Stimulated activated CD4-positive, alpha-beta T cell treated with anti-CD3 and anti-CD28 coated beads, Interleukin-12 subunit alpha, Interleukin-12 subunit beta, amount 100 ng/mL, for 24 hours (primary cell): Measurements from ENCODE around the gene MAML2.

Experiments
- DNase-seq, 2 experiments: peaks; one replicate each; pipeline ENCODE4 v3.0.0-alpha.2; 2020; ENCODE audit warnings: low read depth in 2 of 2

Gene MAML2

GRCh38 chr11:96155627-96156378 lies 187.2 kb downstream of the MAML2 start:
- peak; percentile 36 to 66 for DNase-seq

DNA sequence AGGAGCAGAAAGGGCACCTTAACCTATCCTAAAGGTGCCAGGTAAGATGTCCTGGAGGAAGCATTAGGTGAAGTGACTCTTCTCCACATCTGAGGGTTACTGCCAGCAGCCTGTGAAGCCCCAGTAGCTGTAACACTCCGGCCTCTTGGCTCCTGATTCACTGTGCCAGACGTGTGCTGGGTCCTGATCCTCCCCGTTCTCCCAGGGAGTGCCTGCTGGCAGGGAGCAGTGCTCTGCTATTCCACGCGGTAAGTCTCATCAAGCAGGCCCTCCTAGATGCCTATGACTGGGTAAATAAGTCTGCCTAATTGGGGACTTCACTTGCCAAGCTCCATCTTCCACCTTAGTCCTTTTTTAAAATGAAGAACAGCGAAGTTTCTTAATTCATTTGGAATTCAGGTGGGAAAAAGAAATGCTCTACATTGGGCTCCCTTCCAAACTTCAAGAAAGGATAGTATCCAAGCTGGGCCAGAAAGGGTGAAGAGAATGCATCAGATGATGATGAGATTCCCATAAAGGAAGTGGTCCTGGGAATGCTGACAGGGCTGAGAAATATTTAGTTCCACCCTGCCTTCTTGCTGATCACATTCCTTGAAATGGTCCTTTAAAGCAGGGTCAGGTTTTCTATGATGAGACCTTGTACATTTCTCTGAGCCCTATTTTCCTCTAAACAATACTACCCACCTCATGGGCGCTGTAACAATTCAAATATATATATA lies 188.0 kb downstream of the MAML2 start:
- DNase-seq: no peak

GRCh38 chr11:96152623-96153022 lies 190.4 kb downstream of the MAML2 start:
- no peak for DNase-seq

GRCh38 chr11:96151501-96151900 lies 191.5 kb downstream of the MAML2 start:
- no peak for DNase-seq

- no peak for DNase-seq
These were observed 192.4 kb downstream of the MAML2 start for GRCh38 chr11:96150609-96151008.

GRCh38 chr11:96149743-96150555 lies 193.0 kb downstream of the MAML2 start:
- DNase-seq: no peak

DNA sequence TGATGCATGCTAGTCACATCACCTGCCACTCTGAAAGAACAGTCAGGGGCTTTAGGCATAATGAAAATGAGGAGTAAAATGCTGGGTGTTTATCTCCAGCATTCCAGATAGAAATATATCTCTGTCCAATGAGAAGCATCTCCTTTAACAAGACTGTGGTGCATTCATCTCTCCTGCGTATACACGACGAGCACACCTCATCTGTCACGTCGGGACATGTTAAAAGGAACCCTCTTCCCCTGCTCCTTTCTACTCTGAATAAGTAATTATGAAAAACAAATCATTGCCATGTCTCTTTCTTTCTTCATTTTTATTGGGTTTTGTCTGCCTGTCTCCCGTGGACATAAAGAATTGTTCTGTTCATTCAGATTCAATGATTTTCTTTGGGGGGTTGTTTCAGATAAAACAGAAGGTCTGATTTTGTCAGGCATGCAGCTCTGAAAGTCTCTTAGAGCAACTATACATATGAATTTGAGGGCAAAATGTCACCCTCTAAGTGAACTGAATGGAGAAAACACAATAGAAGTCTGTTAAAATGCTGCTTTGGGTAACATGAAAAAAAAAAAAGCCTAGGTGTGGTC lies 195.0 kb downstream of the MAML2 start:
- no peak for DNase-seq

DNA sequence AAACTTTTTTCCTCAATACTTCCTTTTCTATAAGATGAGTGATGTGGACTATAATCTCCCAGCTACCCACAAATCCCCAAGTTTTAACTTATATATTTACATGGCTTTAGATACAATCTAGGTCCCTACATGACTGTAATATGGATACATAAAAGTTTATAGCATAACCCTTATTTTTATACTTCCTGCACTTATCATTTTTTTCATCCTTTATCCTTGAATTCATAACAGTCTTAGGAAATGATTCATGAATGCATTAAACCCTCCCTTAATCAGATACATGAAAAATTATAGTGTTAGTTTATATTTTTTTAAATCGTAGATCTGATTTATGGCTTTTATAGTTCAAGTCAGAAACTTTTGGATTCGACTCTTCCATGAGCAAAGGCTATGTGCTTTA lies 195.8 kb downstream of the MAML2 start:
- no peak for DNase-seq

DNA sequence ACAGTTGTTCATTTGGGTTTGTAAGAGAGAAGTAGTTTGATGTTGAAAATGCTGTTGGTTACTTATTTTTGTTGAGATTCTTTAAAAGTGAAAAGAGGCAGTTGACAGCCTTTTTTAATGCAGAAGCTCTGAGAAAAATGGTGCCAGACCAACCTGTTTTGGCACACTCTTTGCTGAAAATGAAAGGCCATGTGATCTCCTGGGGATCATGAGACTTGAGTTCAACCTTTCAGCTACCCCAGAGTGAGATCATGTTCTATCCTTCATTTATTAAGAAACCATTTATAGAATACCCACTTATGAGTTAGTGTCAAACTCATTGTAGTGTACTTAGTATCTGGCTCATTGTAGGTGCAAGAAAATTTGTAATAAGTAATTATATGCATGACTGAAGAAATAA lies 196.2 kb downstream of the MAML2 start:
- DNase-seq: no peak

GRCh38 chr11:96145163-96145585 lies 197.8 kb downstream of the MAML2 start:
- no peak for DNase-seq

DNA sequence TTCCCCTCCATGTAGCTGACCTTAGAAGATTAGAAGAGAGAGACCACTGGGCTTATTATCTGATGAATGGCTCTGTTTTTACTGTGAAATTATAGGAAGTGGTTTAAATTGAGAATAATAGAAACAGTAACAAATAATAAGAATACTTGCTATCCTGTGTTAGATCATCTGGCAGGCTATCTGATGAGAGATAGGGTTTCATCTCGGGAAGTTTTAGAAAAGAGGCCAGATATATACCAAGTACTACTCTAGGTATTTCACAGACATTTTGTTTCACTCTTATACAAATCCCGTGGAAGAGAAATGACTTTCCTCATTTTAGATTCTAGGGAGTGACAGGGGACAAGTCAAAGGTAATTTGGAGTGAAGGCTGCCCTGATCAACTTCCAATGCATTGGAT lies 198.4 kb downstream of the MAML2 start:
- DNase-seq: no peak

GRCh38 chr11:96143041-96143521 lies 199.9 kb downstream of the MAML2 start:
- DNase-seq: no peak

DNA sequence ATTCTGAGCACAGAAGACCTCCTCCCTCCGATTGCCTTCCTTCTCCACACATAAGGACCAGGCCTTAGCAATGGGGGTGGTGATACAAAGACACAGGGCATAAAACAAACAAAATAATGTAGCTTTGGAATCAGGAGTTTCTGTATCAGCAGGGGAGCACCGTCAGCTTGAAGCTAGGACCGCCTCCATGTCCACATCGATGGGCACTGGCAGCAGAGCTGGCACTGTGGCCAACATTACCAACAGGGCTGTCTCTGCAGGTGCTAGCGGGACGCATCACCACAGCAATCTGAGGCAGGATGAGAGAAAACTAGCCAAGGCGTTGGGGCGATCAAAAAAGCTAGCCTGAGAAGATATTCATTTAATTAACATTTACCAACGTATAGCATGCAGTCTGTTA lies 201.4 kb downstream of the MAML2 start:
- no peak for DNase-seq

DNA sequence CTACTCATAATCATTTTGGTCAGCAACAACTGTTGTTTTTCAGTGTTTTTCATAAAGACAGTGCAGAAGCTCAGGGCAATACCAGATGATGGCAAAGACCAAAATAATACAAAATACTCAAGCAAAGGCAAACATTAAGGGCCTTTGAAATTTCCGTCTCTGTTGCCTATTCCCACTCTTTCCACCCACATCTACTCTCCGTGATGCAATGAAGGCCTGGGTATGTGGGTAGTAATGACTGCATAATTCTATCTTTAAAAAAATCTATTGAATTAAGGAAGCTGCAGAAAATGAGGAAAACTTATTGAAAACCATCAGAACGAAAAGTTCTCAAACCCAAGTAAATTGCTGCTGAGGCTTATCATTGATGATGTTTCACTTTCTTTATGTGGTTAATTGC lies 203.3 kb downstream of the MAML2 start:
- DNase-seq: no peak

- no peak for DNase-seq
These were observed 205.6 kb downstream of the MAML2 start for GRCh38 chr11:96137373-96137772.

DNA sequence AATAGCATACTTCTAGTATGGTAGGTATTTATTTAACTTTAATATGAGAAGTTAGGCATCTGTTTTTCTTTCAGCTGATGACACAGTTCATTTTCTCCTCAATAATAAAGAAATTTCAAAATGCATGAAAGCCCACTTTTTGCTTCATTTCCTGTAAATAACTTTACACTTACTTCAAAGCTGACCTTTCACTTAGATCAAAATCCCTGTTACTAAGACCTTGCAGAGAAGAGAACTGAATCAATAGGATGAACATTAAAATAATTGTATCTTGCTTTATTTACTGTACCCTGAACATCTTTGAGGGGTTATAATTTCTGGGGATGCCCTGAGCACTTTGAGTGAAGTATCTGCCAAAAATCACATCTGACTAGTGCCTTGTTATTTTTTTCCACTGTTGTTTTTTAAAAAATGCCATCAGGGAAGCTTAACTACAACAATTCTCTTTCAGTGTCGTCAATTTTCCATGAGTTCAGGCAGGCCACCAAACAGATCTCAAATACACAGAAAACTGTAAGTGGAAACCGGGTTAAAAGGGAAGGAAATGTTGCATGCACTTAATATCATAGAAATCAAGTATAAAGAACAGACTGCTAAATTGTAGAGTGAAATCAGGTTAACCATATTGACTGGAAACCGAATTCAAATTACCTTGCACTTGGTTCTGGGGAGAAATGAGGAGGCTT lies 206.2 kb downstream of the MAML2 start:
- DNase-seq: no peak

DNA sequence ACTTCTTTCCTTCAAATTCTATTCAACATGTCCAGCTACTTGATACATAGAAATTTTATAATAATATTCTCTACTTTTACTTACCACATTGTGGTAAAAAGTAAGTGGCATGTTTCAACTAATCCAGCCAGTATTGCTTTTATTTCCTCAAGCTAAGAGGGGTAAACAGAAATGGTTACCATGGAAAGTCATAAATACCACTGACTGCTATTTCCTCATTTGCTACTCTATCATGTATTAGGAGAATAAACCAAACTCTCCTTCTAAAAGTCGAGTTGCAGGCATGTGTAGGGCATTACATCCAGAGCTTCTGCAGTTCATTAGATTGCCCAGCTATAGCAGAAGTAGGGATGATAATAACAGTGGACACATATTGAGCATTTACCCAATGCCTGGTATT lies 208.4 kb downstream of the MAML2 start:
- DNase-seq: no peak

DNA sequence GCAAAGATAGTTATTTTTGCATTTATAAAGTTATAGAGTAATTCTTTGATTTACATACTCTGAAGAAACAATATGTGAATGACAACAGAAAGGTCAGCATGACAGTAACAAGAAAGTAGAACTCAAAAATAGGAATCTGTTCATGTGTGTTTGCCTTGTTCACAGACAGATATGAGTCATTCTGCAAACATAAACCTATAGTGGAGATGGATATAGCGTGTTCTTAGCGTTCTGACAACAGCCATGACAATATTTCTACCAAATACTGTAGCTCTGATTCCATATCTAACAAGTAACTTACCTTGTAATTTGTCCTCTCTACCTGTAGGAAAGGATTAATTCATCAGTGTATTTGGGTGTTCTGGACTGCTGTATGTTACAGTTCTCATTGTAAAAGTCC lies 210.6 kb downstream of the MAML2 start:
- DNase-seq: no peak

- DNase-seq: no peak
These were observed 212.9 kb downstream of the MAML2 start for GRCh38 chr11:96130061-96130620.

GRCh38 chr11:96127596-96127959 lies 215.4 kb downstream of the MAML2 start:
- no peak for DNase-seq

DNA sequence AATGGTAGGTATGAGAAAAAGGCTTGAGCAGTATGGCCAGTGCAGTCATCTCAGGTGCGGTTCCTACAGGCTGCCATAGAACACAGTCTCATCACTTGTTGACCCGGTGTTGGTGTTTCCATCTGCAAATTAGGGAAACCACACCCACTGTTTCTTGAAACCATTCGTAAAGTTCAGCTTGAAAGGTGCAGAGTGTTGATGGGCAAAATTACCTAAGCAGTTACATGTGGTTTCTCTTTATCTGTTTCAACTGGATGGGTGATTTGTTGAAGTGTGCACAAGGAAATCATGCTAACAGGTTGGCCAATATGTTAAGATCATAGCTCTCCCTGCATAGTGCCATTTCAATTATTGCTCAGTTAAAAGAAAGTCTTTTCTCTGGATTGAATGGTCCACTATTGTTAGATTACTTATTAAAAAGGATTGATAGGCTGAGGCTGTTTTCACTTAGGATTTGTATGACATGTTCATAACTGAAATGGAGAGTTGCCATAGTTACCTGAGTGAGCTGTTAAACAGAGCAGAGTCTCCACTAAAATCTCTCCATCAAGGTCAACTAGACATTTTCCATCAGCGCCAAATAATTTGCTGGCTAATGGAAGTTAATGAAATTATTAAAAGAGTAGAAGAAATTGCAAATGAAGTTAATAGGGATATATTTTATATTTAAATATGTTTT lies 215.9 kb downstream of the MAML2 start:
- DNase-seq: no peak
